ENCODE results near the gene CHFR.

DNA sequence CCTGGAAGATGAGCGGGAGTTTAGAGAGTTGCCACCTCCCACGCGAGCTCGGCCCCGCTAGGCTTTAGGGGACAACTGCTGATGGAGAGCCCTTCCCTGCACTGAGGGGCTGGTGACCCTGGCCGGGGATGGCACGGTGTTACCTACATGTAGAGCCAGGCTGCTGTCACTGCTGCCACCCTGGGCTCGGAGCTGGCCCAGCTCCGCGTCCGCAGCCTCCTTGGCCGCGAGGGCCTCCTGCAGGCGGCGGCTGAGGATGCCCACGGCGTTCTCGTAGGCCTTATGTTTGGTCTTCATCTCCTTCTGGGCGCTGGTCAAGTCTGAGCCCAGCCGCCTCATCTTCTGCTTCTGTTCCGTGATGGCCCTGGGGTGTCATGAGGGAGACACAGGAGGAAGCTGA is 101.2 kb downstream of the CHFR start:
- TF ChIP-seq MYC (IDR thresholded peaks at IDR 0.05; ENCODE audit: low read depth, low read length) = no peak
- TF ChIP-seq, protein P1, sequence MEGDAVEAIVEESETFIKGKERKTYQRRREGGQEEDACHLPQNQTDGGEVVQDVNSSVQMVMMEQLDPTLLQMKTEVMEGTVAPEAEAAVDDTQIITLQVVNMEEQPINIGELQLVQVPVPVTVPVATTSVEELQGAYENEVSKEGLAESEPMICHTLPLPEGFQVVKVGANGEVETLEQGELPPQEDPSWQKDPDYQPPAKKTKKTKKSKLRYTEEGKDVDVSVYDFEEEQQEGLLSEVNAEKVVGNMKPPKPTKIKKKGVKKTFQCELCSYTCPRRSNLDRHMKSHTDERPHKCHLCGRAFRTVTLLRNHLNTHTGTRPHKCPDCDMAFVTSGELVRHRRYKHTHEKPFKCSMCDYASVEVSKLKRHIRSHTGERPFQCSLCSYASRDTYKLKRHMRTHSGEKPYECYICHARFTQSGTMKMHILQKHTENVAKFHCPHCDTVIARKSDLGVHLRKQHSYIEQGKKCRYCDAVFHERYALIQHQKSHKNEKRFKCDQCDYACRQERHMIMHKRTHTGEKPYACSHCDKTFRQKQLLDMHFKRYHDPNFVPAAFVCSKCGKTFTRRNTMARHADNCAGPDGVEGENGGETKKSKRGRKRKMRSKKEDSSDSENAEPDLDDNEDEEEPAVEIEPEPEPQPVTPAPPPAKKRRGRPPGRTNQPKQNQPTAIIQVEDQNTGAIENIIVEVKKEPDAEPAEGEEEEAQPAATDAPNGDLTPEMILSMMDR (IDR thresholded peaks at IDR 0.05; ENCODE audit: low read depth, low read length) = no peak
